ENCODE results near the gene MARCHF3.

MARCHF3 gene, protein sequence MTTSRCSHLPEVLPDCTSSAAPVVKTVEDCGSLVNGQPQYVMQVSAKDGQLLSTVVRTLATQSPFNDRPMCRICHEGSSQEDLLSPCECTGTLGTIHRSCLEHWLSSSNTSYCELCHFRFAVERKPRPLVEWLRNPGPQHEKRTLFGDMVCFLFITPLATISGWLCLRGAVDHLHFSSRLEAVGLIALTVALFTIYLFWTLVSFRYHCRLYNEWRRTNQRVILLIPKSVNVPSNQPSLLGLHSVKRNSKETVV

DNA sequence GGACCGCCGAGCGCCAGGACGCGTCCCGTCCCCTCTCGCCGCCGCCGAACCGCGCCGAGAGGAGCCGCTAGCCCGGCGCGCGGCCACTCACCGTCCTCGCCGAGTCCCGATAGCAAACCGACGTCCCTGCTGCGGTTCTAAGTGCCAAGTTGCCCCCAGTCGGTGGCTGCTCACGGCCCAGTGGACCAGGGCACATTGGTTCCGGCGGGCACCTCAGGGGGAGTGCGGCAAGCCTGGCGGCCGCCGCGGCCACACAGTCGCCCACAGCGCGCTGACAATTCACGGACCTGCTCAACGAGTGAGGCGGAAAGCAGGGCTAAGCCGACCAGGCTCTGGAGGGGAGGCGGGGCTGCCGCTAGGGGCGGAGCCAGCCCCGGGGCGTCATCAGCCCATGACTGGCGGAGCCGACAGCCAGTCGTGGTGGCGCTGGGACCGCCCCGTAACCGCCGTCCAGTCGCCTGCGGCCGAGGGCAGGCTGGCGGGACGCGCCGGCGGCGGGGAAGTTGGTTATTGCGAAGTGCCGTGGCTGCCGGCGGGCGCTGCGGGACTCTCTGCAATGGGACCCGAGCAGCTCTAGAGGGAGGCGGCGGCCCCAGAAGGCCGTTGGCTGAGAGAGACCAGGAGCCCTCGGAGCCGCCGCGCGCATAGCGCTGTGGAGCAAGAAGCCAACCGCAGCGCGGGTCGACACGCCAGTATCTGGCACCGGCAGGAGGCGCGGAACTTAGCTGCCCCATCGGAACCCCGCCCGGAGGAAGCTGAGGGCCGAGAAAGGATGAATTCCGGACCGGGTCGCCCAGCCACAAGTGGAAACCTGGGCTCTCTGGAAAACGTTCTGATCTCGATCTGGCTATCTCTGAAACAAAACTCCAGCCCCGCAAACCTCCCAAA lies at the start of gene MARCHF3:
Gene MARCHF3 (minus strand): TSS at position 300 of the 888 bp plus-strand sequence. CDS start 112,387 bp downstream, outside the sequence.
- DNase-seq: peak; percentile 96 to 99
- TF ChIP-seq POLR2A (IDR thresholded peaks at IDR 0.05; ENCODE audit: low read length): peak; percentile 99
- TF ChIP-seq GATA1 (IDR thresholded peaks at IDR 0.05; ENCODE audit: low read depth, low read length): no peak

DNA sequence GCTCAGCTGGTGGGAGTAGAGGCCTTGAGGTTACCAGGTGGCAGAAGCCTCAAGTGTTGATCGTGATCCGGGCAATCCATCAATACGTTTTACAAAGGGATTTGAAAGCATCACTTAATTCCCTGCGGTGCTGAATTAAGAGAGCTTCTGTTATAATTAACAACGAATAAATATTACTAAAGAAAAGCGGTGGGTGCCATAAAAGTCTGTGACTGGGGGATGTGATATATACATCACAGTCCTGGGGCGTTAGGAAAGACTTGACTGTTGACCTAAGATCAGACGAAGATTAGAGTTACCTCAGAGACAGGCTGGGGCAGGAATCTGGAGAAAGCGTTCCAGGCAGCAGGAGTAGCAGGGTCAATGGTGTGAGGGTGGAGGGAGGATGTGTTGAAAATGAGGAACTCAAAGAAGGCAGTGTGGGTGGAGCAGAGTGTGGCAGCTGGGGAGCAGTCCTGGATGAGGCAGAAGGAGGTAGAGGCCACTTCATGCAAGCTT lies 49.7 kb upstream of the MARCHF3 start:
- TF ChIP-seq POLR2A (IDR thresholded peaks at IDR 0.05; ENCODE audit: low read length) (no peak), GATA1 (IDR thresholded peaks at IDR 0.05; ENCODE audit: low read depth, low read length) (no peak)
- no peak for DNase-seq

DNA sequence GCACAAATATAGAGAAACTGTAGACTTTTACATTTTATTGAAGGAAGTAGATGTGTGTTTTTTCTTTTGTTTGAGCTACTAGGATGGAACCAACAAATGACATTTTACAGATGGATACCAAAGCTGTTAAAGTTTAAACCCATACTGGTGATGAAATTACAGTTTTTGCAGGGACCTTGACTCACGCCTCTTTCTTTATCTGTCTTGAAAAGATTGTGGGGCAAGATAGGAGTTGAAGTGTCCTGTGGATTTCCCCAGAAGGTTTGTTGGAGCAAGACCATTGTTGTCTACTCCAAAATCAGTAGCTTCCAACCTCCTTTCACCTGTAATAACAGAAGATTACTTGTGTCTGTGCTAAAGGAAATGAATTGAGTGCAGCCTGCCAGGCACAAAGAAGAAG lies 47.0 kb upstream of the MARCHF3 start:
- peak in 1 of 2 experiments; percentile 7 for DNase-seq
- TF ChIP-seq GATA1 (IDR thresholded peaks at IDR 0.05; ENCODE audit: low read depth, low read length) (no peak), POLR2A (IDR thresholded peaks at IDR 0.05; ENCODE audit: low read length) (no peak)

DNA sequence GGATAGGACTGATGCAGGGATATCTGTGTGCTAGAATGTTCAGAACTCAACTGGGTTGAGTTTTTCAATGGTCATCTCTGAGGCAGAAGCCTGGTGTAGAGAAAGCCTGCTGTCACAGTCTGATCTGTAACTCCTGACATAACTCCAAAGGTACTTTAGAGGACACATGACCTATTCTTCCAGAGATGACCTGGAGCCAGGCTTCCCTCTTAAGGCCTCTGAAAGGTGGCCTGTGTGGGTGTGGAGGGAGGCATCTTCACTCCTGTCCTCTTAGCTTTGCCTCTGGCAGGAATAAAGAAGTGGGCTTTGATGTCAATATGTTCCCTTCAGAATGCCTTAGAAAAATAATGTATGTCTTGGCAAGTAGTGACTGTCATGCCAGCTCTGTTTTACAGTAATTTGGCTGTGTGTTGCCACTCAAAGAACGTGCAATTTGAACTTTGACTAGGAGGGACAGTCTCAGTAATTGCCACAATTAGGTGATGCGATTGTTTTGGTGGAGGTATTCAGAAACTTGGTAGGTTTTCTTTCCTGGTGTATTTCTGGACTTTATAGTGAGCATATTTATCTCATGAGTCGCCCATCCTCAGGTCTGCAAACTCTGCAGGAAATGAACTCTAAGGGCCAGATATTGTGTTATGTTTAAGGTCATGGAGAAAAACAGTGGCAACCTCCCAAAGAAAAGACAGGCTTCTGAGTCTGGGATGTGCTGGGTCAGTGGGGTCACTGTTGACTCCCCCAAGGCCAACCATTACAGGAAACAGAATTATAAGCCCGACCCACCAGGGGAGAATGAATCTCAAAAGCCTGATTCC lies 46.2 kb upstream of the MARCHF3 start:
- no peak for TF ChIP-seq POLR2A (IDR thresholded peaks at IDR 0.05; ENCODE audit: low read length)
- no peak for TF ChIP-seq GATA1 (IDR thresholded peaks at IDR 0.05; ENCODE audit: low read depth, low read length)
- DNase-seq: no peak

DNA sequence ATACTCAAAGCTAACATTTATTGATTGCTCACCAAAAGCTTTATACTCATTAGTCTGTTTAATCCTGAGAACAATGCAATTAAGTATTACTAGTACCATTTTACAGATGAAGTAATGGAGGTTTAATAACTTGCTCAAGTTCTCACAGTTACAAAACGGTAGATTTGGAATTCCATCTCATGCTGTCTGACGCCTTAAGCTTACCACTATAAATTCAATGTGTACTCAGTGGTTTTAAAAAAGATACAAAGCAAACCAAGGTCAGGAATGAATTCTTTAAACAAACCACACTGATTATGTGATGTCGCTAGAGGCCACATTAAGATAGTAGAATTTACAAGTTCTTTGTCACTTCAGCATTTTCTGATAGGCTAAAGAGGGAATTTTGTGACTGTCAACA lies 44.1 kb upstream of the MARCHF3 start:
- no peak for DNase-seq
- TF ChIP-seq POLR2A (IDR thresholded peaks at IDR 0.05; ENCODE audit: low read length) (no peak), GATA1 (IDR thresholded peaks at IDR 0.05; ENCODE audit: low read depth, low read length) (no peak)

DNA sequence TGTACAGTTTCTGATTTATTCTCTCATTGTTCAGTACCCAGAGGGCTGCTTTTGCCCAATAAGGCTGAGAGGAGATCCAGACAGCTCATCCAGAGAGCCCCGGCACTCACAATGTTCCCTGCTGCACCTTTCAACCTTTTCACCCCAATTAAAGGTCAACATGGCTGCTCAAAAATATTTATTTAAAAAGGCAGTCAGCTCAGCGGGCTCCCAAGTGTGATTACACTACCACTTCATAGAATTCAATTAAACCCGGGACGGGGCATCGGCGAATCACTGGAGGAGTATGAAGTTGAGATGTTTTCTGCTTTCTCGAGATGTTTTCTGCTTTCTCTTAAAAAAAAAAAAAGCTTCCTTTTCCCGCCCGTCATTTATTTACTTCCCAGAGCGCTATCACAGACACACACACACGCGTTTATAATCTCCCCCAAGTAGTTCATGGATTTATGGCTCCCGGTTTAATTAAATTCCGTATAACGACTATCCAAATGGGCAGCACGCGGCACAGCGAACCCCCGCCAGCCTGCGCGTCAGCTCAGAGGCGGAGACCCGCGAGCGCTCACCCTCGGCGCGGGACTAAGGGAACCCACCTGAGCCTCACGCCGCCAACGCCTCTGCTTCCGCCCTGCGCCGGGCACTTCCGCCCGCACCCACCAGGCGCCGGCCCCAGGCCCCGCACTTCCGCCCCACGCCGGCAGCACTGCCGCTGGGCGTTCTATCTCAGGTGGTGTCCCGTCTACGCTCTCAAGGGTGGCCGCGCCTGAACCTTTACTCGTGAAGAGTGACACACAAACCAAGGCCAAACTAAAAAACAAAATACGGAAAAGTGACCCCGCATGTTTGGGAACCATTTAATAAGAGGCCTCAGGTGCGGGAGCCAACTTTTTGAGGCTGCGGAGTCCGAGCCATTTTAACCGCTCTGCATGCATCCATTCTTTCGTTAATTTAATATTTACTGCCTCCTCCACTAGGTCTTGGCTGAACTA lies 42.8 kb upstream of the MARCHF3 start, which contains the start of gene C5orf63:
Gene C5orf63 (minus strand): TSS at position 642 of the 986 bp plus-strand sequence. CDS start 14,507 bp downstream, outside the sequence.
- peak; percentile 78 to 79 for DNase-seq
- TF ChIP-seq GATA1 (IDR thresholded peaks at IDR 0.05; ENCODE audit: low read depth, low read length) (no peak), POLR2A (IDR thresholded peaks at IDR 0.05; ENCODE audit: low read length) (peak; percentile 46)

DNA sequence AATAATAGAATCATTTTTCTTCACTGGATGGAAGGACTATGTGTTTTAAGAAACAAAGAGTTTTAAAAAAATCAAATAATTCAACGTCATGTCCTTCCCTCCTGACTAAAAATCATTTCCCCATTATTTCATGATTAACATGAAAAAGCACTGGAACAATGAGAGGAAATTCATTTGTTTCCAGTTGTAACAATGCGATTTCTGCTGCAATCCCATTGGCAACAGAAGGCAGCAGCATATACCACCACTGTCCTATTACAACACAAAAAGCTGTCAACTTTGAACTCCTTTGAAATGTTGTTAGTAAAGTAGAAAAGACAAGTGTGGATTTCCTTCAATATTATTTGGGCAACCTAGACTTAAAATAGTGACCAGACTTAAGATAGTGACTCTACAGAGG lies 39.9 kb upstream of the MARCHF3 start:
- no peak for DNase-seq
- TF ChIP-seq POLR2A (IDR thresholded peaks at IDR 0.05; ENCODE audit: low read length): no peak
- no peak for TF ChIP-seq GATA1 (IDR thresholded peaks at IDR 0.05; ENCODE audit: low read depth, low read length)

DNA sequence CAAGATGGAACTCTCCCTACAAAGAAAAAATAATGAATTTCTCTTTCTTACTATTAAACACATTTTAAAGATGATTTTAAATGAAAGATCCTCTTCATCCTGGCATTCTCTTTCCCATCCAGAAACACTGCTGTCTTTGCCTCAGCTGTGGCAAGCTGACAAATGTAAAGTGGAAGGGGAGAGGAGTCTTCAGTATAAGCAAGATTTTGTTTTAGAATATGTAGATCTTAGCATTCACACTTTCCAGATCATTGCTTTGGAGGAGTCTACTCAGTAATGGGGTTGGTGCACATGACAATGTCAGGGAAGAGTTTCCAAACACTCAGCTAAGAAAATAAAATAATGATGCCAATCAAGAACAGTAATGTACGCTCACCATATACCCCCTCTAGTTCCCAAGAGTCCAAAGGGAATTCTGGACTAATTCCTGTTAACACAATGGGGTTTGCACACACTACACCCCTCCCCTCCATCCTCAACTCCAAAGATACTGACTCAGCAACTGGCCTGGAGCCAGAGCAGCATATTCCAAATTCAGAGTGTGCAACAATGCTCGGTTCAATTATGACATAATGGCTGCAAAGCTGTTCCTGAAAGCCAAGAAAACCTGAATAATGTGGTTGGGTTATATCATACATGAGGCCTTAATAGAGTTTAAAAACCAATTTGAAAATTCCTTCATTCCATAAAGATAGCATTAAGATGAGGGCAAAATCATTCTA lies 38.3 kb upstream of the MARCHF3 start:
- peak in 1 of 2 experiments; percentile 6 for DNase-seq
- TF ChIP-seq GATA1 (IDR thresholded peaks at IDR 0.05; ENCODE audit: low read depth, low read length): no peak
- TF ChIP-seq POLR2A (IDR thresholded peaks at IDR 0.05; ENCODE audit: low read length): no peak

DNA sequence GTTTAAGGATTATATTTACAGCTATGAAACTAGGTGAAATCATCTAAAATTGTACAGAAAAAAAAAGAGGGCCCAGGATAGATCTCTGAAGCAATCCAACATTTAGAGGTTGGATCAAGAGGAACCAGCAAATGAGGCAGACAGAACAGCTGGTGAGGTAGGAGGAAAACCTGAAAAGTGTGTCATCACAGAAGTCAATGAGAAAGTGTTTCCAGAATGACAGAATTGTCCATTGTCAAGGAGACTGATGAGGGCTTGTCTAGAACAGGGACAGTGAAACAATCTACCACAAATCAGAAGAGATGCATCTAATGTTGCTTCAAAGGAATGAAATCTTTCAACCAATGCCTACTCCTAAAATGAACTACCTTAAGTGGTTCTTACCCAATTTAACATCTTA lies 36.4 kb upstream of the MARCHF3 start:
- no peak for TF ChIP-seq GATA1 (IDR thresholded peaks at IDR 0.05; ENCODE audit: low read depth, low read length)
- TF ChIP-seq POLR2A (IDR thresholded peaks at IDR 0.05; ENCODE audit: low read length): no peak
- DNase-seq: no peak

DNA sequence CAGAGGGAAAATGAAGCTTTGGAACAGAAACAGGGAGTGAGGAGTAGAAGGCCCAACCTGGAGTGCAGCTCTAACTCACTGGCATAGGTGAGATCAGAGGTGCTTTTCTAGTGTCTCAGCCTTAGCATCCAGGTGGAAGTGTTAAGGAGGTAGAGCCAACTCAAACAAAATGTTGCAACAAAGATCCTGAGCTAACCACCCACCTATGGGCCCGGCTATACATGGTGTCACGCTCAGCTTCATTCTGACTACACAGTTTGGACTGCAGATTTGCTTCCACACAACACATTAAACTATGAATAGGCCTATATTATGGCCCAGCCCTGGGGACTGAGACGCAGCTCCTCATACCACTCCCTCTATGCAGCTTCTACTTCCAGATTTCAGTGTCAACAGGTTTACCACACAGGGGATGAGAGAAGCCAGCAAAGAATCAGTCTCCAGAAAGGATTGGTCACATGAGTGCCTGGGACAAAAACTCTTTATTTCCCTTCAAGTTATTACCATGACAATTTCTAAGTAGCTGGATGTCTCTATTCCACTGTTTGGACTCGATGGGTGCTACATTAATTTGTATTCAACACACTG lies 34.0 kb upstream of the MARCHF3 start:
- no peak for DNase-seq
- TF ChIP-seq POLR2A (IDR thresholded peaks at IDR 0.05; ENCODE audit: low read length): no peak
- TF ChIP-seq GATA1 (IDR thresholded peaks at IDR 0.05; ENCODE audit: low read depth, low read length): no peak

DNA sequence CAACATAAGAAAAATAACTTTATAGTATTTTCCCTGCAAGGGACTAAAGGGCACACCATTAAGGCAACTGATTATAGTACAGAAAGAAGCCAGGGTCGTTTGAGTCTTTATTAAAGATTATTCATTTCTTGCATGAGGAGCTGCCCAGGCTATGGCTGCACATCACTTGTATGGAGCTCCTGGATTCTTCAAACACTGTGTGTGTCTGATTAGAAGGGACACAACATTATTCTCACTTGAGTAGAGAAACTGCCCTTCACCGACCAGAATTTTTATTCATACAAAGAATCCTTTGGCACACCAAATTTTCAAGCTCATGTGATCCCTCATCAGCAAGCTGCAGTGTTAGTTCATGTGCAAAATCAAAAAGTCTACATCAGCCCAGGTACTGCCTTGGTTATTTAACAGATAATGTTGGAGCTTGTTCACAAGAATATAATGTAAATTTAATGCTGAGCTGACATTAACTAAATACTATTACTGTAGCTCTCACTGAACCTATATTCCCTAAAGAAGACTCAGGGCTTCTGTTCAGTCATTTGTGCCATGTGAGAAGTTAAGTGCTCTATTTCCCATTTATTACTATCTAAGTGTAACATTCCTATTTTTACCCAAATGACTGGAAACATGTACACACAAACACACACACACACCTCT lies 33.0 kb upstream of the MARCHF3 start:
- TF ChIP-seq POLR2A (IDR thresholded peaks at IDR 0.05; ENCODE audit: low read length): no peak
- TF ChIP-seq GATA1 (IDR thresholded peaks at IDR 0.05; ENCODE audit: low read depth, low read length): no peak
- DNase-seq: no peak

Measured in erythroblast (primary cell).